Liver (tissue), 9 donors: ENCODE measurements around the gene TSPAN32. TPM values are rescaled to one million over a fixed set of nuclear protein-coding genes. Genes with fewer than 3 reads are reported as not detected.

Source experiments
- DNase-seq: peaks from one replicate; pipeline ENCODE4 v3.0.0-alpha.2; 2017; ENCODE audit warnings: low spot score
- H3K27ac ChIP-seq, 2 donors: one replicate each; pipeline ENCODE4 v1.7.0; 2013; ENCODE audit warnings: inconsistent platforms in 2 of 2, low read length in 2 of 2, control low read depth in 1 of 2, low read depth in 1 of 2, mild to moderate bottlenecking in 1 of 2
- H3K27me3 ChIP-seq, 4 donors: one replicate each; pipeline versions ENCODE4 v1.6.1 to v1.7.0; 2013; ENCODE audit warnings: low read length in 3 of 4, inconsistent platforms in 1 of 4, mild to moderate bottlenecking in 1 of 4, moderate library complexity in 1 of 4; ENCODE audit not compliant: control insufficient read depth in 4 of 4, insufficient read depth in 4 of 4
- H3K36me3 ChIP-seq, 4 donors: one replicate each; pipeline versions ENCODE4 v1.6.1 to v1.7.0; 2013; ENCODE audit warnings: low read length in 3 of 4, mild to moderate bottlenecking in 3 of 4, low read depth in 1 of 4, moderate library complexity in 1 of 4; ENCODE audit not compliant: control insufficient read depth in 4 of 4, insufficient read depth in 3 of 4
- H3K4me1 ChIP-seq, 4 donors: one replicate each; pipeline versions ENCODE4 v1.6.1 to v1.7.0; 2013; ENCODE audit warnings: low read length in 3 of 4, mild to moderate bottlenecking in 3 of 4, moderate library complexity in 1 of 4; ENCODE audit not compliant: control insufficient read depth in 4 of 4, insufficient read depth in 4 of 4
- H3K4me3 ChIP-seq, 3 donors: one replicate each; pipeline versions ENCODE4 v1.6.1 to v1.7.0; 2013; ENCODE audit warnings: low read length in 3 of 3, control low read depth in 1 of 3, low read depth in 1 of 3, mild to moderate bottlenecking in 1 of 3
- H3K9ac ChIP-seq, 2 donors: one replicate each; pipeline ENCODE4 v1.7.0; 2013; ENCODE audit warnings: low read length in 2 of 2, mild to moderate bottlenecking in 2 of 2, moderate library complexity in 2 of 2, control low read depth in 1 of 2, low read depth in 1 of 2
- H3K9me3 ChIP-seq, 4 donors: one replicate each; pipeline versions ENCODE4 v1.6.1 to v1.7.0; 2013; ENCODE audit warnings: low read length in 3 of 4; ENCODE audit not compliant: control insufficient read depth in 4 of 4
- EGR1 ChIP-seq, 2 donors: IDR thresholded peaks; 2 replicates each; pipeline ENCODE4 v1.6.1; 2016 to 2018; ENCODE audit warnings: antibody characterized with exemption in 2 of 2, low read depth in 2 of 2
- FOXA1 ChIP-seq: IDR thresholded peaks from 2 replicates; pipeline ENCODE4 v1.6.1; 2016; ENCODE audit warnings: antibody characterized with exemption
- GABPA ChIP-seq, 2 donors: IDR thresholded peaks in 1 of 2; conservative IDR thresholded peaks in 1 of 2; 2 replicates each; pipeline ENCODE4 v1.6.1; 2016; ENCODE audit warnings: antibody characterized with exemption in 2 of 2, mild to moderate bottlenecking in 1 of 2, moderate library complexity in 1 of 2
- HNF4A ChIP-seq, 2 donors: conservative IDR thresholded peaks; 2 replicates each; pipeline ENCODE4 v1.6.1; 2016; ENCODE audit warnings: antibody characterized with exemption in 2 of 2, mild to moderate bottlenecking in 2 of 2
- HNF4G ChIP-seq: IDR thresholded peaks from 2 replicates; pipeline ENCODE4 v1.6.1; 2016; ENCODE audit warnings: antibody characterized with exemption
- JUND ChIP-seq, 2 donors: IDR thresholded peaks; 2 replicates each; pipeline ENCODE4 v1.6.1; 2016; ENCODE audit warnings: antibody characterized with exemption in 2 of 2
- NR2F2 ChIP-seq: IDR thresholded peaks from 2 replicates; pipeline ENCODE4 v1.6.1; 2016; ENCODE audit warnings: antibody characterized with exemption
- SP1 ChIP-seq: IDR thresholded peaks from 2 replicates; pipeline ENCODE4 v1.6.1; 2018; ENCODE audit warnings: antibody characterized with exemption, mild to moderate bottlenecking
- TAF1 ChIP-seq: conservative IDR thresholded peaks from 2 replicates; pipeline ENCODE4 v1.6.1; 2016; ENCODE audit warnings: antibody characterized with exemption, mild to moderate bottlenecking
- YY1 ChIP-seq: IDR thresholded peaks from 2 replicates; pipeline ENCODE4 v1.6.1; 2016; ENCODE audit warnings: antibody characterized with exemption, mild to moderate bottlenecking
- WGBS: extraction: QIAGEN DNeasy Blood & Tissue Kit; methylation state at CpG from one replicate; pipeline ENCODE4 v1.1.7; 2013; 5-methylcytosine and 5-hydroxymethylcytosine counted together
- polyA plus RNA-seq, 2 donors: library from polyadenylated mRNA; stranded (reverse) in 1 of 2; unstranded in 1 of 2; fragments of 200-250 nt in 1 of 2; fragments of >200 nt in 1 of 2; fragmentation: Nextera tagmentation in 1 of 2; extraction: Ambion mirVana in 1 of 2; gene quantifications; one replicate each; pipeline versions ENCODE4 v1.2.1 to v1.2.3, GENCODE V29; 2013 to 2015
- total RNA-seq, 2 donors: library from RNA; depleted of rRNA; stranded (reverse); fragments of >200 nt; gene quantifications; one replicate each; pipeline ENCODE4 v1.2.3, GENCODE V29; 2014
- TF ChIP-seq, protein P1 (sequence below): IDR thresholded peaks from 2 replicates; pipeline ENCODE4 v1.6.1; 2016; ENCODE audit warnings: antibody characterized with exemption
- TF ChIP-seq, protein P2 (sequence below): IDR thresholded peaks from 2 replicates; pipeline ENCODE4 v1.6.1; 2016; ENCODE audit warnings: antibody characterized with exemption, mild to moderate bottlenecking
- TF ChIP-seq, protein P3 (sequence below): IDR thresholded peaks from 2 replicates; pipeline ENCODE4 v1.6.1; 2016; ENCODE audit warnings: antibody characterized with exemption
- TF ChIP-seq, protein P4 (sequence below): IDR thresholded peaks from 2 replicates; pipeline ENCODE4 v1.6.1; 2016; ENCODE audit warnings: antibody characterized with exemption
- TF ChIP-seq, protein P5 (sequence below): fragments of 150-350 bp; IDR thresholded peaks from 2 replicates; pipeline ENCODE4 v1.5.1; 2017; ENCODE audit warnings: improper control_type of control experiment, low read depth, low read length; ENCODE audit not compliant: missing input control
- donor health status: healthy.
- donor health status: healthy.
- donor health status: healthy.
- donor health status: healthy.
- donor health status: healthy.

The TSPAN32 gene
- total and polyA plus RNA-seq, 4 donors: 0.25 to 71.4 (median 0.45) TPM

DNA sequence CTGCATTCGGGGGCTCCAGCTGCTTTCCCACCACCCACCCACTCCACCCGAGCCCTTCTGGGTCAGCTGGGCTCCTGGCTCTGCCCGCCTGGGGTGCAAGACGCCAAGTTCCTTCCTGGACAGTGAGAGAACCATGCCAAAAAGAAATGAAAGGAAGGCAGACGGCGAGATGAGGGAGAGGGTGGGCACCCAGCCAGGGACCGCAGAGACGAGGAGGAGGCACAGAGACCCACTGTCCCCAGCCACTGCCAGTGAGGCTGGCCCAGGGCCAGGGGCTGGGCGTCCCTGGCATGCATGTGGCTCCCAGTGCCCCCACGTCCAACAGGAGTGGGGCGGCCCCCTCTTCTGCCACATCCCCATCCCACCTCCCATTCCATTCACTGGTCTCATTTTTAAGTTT, 64.5 kb downstream of the TSPAN32 start:
- H3K36me3 ChIP-seq: no peaks in the 10 kb centered on the region
- no peak overlapping the region for H3K9ac ChIP-seq
- no peaks in the 10 kb centered on the region for H3K9me3 ChIP-seq
- no peaks in the 10 kb centered on the region for H3K27me3 ChIP-seq
- no peak for TF ChIP-seq HNF4A (conservative IDR thresholded peaks at IDR 0.05)
- TF ChIP-seq NR2F2: no peak
- TF ChIP-seq, protein P1, sequence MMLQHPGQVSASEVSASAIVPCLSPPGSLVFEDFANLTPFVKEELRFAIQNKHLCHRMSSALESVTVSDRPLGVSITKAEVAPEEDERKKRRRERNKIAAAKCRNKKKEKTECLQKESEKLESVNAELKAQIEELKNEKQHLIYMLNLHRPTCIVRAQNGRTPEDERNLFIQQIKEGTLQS: no peak
- TF ChIP-seq, protein P2, sequence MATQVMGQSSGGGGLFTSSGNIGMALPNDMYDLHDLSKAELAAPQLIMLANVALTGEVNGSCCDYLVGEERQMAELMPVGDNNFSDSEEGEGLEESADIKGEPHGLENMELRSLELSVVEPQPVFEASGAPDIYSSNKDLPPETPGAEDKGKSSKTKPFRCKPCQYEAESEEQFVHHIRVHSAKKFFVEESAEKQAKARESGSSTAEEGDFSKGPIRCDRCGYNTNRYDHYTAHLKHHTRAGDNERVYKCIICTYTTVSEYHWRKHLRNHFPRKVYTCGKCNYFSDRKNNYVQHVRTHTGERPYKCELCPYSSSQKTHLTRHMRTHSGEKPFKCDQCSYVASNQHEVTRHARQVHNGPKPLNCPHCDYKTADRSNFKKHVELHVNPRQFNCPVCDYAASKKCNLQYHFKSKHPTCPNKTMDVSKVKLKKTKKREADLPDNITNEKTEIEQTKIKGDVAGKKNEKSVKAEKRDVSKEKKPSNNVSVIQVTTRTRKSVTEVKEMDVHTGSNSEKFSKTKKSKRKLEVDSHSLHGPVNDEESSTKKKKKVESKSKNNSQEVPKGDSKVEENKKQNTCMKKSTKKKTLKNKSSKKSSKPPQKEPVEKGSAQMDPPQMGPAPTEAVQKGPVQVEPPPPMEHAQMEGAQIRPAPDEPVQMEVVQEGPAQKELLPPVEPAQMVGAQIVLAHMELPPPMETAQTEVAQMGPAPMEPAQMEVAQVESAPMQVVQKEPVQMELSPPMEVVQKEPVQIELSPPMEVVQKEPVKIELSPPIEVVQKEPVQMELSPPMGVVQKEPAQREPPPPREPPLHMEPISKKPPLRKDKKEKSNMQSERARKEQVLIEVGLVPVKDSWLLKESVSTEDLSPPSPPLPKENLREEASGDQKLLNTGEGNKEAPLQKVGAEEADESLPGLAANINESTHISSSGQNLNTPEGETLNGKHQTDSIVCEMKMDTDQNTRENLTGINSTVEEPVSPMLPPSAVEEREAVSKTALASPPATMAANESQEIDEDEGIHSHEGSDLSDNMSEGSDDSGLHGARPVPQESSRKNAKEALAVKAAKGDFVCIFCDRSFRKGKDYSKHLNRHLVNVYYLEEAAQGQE: no peak
- no peak for TF ChIP-seq EGR1 (IDR thresholded peaks at IDR 0.05; ENCODE audit: low read depth in 2 of 2)
- TF ChIP-seq TAF1: no peak
- no peak for TF ChIP-seq GABPA (IDR thresholded peaks at IDR 0.05 in 1 of 2, conservative IDR thresholded peaks at IDR 0.05 in 1 of 2)
- TF ChIP-seq, protein P3, sequence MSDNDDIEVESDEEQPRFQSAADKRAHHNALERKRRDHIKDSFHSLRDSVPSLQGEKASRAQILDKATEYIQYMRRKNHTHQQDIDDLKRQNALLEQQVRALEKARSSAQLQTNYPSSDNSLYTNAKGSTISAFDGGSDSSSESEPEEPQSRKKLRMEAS: no peak
- no peak for TF ChIP-seq FOXA1
- no peak for TF ChIP-seq SP1
- TF ChIP-seq, protein P4, sequence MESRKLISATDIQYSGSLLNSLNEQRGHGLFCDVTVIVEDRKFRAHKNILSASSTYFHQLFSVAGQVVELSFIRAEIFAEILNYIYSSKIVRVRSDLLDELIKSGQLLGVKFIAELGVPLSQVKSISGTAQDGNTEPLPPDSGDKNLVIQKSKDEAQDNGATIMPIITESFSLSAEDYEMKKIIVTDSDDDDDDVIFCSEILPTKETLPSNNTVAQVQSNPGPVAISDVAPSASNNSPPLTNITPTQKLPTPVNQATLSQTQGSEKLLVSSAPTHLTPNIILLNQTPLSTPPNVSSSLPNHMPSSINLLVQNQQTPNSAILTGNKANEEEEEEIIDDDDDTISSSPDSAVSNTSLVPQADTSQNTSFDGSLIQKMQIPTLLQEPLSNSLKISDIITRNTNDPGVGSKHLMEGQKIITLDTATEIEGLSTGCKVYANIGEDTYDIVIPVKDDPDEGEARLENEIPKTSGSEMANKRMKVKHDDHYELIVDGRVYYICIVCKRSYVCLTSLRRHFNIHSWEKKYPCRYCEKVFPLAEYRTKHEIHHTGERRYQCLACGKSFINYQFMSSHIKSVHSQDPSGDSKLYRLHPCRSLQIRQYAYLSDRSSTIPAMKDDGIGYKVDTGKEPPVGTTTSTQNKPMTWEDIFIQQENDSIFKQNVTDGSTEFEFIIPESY: no peak
- no peak for TF ChIP-seq HNF4G
- TF ChIP-seq, protein P5, sequence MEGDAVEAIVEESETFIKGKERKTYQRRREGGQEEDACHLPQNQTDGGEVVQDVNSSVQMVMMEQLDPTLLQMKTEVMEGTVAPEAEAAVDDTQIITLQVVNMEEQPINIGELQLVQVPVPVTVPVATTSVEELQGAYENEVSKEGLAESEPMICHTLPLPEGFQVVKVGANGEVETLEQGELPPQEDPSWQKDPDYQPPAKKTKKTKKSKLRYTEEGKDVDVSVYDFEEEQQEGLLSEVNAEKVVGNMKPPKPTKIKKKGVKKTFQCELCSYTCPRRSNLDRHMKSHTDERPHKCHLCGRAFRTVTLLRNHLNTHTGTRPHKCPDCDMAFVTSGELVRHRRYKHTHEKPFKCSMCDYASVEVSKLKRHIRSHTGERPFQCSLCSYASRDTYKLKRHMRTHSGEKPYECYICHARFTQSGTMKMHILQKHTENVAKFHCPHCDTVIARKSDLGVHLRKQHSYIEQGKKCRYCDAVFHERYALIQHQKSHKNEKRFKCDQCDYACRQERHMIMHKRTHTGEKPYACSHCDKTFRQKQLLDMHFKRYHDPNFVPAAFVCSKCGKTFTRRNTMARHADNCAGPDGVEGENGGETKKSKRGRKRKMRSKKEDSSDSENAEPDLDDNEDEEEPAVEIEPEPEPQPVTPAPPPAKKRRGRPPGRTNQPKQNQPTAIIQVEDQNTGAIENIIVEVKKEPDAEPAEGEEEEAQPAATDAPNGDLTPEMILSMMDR: no peak
- TF ChIP-seq JUND (IDR thresholded peaks at IDR 0.05): no peak
- no peak for TF ChIP-seq YY1
- 76% methylated on average over 11 of the region's 11 CpGs for WGBS
- no peak overlapping the region for H3K4me3 ChIP-seq
- peaks cover 11 to 38% (median 26%) of the 10 kb centered on the region in 4 donors for H3K4me1 ChIP-seq
- no peak overlapping the region for H3K27ac ChIP-seq
- no peak for DNase-seq

DNA sequence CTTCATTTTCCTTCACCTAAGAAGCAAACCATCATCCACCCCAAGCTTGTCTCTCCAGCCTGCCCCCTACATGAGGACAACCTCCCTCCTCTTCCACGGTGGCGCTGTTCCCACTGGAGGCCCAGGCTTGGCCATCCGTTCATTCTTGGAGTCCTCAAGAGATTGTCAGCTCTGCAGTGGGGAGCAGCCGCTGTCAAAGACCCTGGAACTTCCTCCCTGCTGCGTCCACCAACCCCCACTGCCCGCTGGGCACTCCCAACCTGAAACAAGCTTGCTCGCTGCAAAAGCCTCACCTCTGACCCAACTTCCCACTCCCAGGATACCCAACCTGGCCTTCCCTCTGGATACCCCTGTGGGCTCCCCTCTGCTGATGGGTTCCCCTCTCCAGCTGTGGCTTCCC, 64.9 kb downstream of the TSPAN32 start:
- no peaks in the 10 kb centered on the region for H3K9me3 ChIP-seq
- H3K36me3 ChIP-seq: no peaks in the 10 kb centered on the region
- no peak for TF ChIP-seq YY1
- no peak overlapping the region for H3K4me3 ChIP-seq
- 89% methylated on average over 7 of the region's 7 CpGs for WGBS
- H3K27ac ChIP-seq: no peak overlapping the region
- no peak for DNase-seq
- peaks cover 11 to 38% (median 26%) of the 10 kb centered on the region in 4 donors for H3K4me1 ChIP-seq
- no peak overlapping the region for H3K9ac ChIP-seq
- no peaks in the 10 kb centered on the region for H3K27me3 ChIP-seq
